K562 (cell line): ENCODE results near the gene TMEM205. TPM values are rescaled to one million over a fixed set of nuclear protein-coding genes. Genes with fewer than 3 reads are reported as not detected.

Experiments used
- FOSL1 ChIP-seq: fragments of 200-800 bp; sonication (Bioruptor generic); conservative IDR thresholded peaks from 2 replicates; pipeline ENCODE4 v1.6.1; 2016; ENCODE audit warnings: missing genetic modification characterization, missing compliant biosample characterization
- FOXA1 ChIP-seq: fragments of 450-650 bp; IDR thresholded peaks from 2 replicates; pipeline ENCODE4 v1.6.1; 2016; ENCODE audit warnings: mild to moderate bottlenecking, borderline replicate concordance
- FOXK2 ChIP-seq, 2 experiments: fragments of 450-650 bp; IDR thresholded peaks in 1 of 2; conservative IDR thresholded peaks in 1 of 2; 2 replicates each; pipeline ENCODE4 v1.6.1; 2016; ENCODE audit warnings: low read depth in 2 of 2, mild to moderate bottlenecking in 1 of 2
- GATAD2B ChIP-seq: fragments of 450-650 bp; IDR thresholded peaks from 2 replicates; pipeline ENCODE4 v1.6.1; 2017; ENCODE audit warnings: mild to moderate bottlenecking, borderline replicate concordance
- MECOM ChIP-seq: fragments of 250-450 bp; sonication (Bioruptor Pico); IDR thresholded peaks from 2 replicates; pipeline ENCODE4 v1.8.0; 2022; ENCODE audit warnings: inconsistent platforms
- NBN ChIP-seq: fragments of 450-650 bp; IDR thresholded peaks from 2 replicates; pipeline ENCODE4 v1.6.1; 2016; ENCODE audit warnings: low read depth, mild to moderate bottlenecking
- NEUROD1 ChIP-seq: fragments of 150-350 bp; IDR thresholded peaks from 2 replicates; pipeline ENCODE4 v1.6.1; 2014; ENCODE audit warnings: borderline replicate concordance, low read length, low read depth; ENCODE audit not compliant: partially characterized antibody
- PHB ChIP-seq: fragments of 250-450 bp; sonication (Bioruptor Pico); IDR thresholded peaks from 2 replicates; pipeline ENCODE4 v1.5.0; 2021
- POLR2H ChIP-seq: IDR thresholded peaks from 2 replicates; pipeline ENCODE4 v1.6.1; 2016; ENCODE audit warnings: missing genetic modification characterization, low read depth, mild to moderate bottlenecking, control low read depth, missing compliant biosample characterization, moderate library complexity
- RREB1 ChIP-seq: fragments of 250-450 bp; sonication (Bioruptor Pico); IDR thresholded peaks from 2 replicates; pipeline ENCODE4 v1.4.0; 2020
- TRIM28 ChIP-seq: fragments of 450-650 bp; IDR thresholded peaks from 2 replicates; pipeline ENCODE4 v1.6.1; 2017
- ZBTB1 ChIP-seq: sonication (generic); formaldehyde crosslinking; IDR thresholded peaks from 2 replicates; pipeline ENCODE4 v1.8.1; 2023; ENCODE audit warnings: missing genetic modification reagents, low read depth, mild to moderate bottlenecking, borderline replicate concordance
- polyA plus RNA-seq, 8 experiments: library from polyadenylated mRNA; depleted of rRNA in 4 of 8; stranded (reverse) in 5 of 8; unstranded in 3 of 8; fragments of >200 nt; fragmentation: Nextera tagmentation in 2 of 8; fragmentation: Illumina TruSeq in 1 of 8; extraction: Ambion mirVana in 2 of 8; extraction: Trizol in 1 of 8; gene quantifications; 2 replicates each; pipeline versions ENCODE4 v1.2.1 to v1.2.3, GENCODE V29; 2011 to 2014; ENCODE audit warnings: inconsistent platforms in 1 of 8, missing spikeins in 1 of 8
- total RNA-seq, 7 experiments: library from RNA; depleted of rRNA in 6 of 7; stranded (reverse); fragments of >200 nt in 6 of 7; fragmentation: Illumina TruSeq in 2 of 7; extraction: Trizol in 2 of 7; gene quantifications; 2 replicates each; pipeline versions ENCODE4 v1.2.1 to v1.2.3, GENCODE V29; 2011 to 2021; ENCODE audit warnings: low replicate concordance in 1 of 7
- TF ChIP-seq, protein P1 (sequence below), 3 experiments: fragments of 200-800 bp in 1 of 3; fragments of 250-450 bp in 1 of 3; fragments of 450-650 bp in 1 of 3; sonication (Bioruptor Pico) in 1 of 3; sonication (Bioruptor generic) in 1 of 3; formaldehyde crosslinking in 1 of 3; IDR thresholded peaks; 2 replicates each; pipeline versions ENCODE4 v1.6.1 to v1.8.0; 2016 to 2022; ENCODE audit warnings: mild to moderate bottlenecking in 2 of 3, missing genetic modification characterization in 2 of 3, missing compliant biosample characterization in 1 of 3, moderate library complexity in 1 of 3
- TF ChIP-seq, protein P2 (sequence below): fragments of 250-450 bp; sonication (Bioruptor Pico); IDR thresholded peaks from 2 replicates; pipeline ENCODE4 v1.5.0; 2021
- TF ChIP-seq, protein P3 (sequence below): sonication (generic); formaldehyde crosslinking; IDR thresholded peaks from 2 replicates; pipeline ENCODE4 v1.8.1; 2023; ENCODE audit warnings: mild to moderate bottlenecking, missing genetic modification reagents, moderate library complexity

TMEM205 gene
- total and polyA plus RNA-seq, 9 of the 15 experiments (the other 6 are each of a cell fraction or from before 2014, with no cell fraction given) = 21.3 to 81.5 (median 44.1) TPM

DNA sequence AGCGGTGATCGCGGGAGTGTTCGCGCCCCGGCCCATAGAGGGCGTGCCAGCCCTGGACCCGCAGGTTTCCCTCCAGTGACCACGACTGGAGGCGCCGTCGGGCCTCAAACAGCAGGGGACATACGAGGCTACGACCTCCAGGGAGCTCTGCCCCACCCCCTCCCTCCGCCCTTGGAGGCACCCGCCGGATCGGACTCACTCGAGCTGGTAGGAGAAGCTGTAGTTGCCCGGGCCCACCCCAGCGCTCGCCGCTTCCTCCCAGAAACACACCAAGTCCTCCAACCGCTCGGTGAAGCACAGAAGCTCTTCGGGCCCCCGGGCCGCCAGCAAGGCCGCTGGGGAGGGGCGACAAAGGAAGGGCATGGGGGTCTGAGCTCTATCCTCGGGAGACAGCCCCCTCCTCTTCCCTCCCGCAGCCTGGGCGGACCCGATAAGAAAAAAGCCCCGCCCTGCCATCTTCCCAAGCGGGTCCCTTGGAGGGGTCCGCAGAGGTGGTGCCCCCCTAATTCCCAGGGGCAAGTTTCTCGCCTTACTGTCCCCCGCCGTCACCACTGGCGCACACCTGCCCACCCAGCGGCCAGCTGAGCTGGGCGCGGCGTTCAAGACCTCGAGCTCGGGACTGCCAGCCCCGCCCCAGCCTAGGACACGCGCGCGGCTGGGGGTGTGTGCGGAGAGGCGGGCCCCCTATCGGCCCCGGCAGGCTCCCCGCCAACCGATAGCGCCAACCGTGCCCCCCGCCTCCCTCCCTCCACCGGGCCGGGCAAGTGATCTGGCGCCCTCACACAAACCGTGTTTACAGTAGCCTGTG, 37.0 kb upstream of the TMEM205 start (continued):
- TF ChIP-seq, protein P1, sequence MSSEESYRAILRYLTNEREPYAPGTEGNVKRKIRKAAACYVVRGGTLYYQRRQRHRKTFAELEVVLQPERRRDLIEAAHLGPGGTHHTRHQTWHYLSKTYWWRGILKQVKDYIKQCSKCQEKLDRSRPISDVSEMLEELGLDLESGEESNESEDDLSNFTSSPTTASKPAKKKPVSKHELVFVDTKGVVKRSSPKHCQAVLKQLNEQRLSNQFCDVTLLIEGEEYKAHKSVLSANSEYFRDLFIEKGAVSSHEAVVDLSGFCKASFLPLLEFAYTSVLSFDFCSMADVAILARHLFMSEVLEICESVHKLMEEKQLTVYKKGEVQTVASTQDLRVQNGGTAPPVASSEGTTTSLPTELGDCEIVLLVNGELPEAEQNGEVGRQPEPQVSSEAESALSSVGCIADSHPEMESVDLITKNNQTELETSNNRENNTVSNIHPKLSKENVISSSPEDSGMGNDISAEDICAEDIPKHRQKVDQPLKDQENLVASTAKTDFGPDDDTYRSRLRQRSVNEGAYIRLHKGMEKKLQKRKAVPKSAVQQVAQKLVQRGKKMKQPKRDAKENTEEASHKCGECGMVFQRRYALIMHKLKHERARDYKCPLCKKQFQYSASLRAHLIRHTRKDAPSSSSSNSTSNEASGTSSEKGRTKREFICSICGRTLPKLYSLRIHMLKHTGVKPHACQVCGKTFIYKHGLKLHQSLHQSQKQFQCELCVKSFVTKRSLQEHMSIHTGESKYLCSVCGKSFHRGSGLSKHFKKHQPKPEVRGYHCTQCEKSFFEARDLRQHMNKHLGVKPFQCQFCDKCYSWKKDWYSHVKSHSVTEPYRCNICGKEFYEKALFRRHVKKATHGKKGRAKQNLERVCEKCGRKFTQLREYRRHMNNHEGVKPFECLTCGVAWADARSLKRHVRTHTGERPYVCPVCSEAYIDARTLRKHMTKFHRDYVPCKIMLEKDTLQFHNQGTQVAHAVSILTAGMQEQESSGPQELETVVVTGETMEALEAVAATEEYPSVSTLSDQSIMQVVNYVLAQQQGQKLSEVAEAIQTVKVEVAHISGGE (CRISPR knock-in tag; IDR thresholded peaks at IDR 0.05) = no peak; a peak in 1 of 6 replicates
- TF ChIP-seq ZBTB1 (CRISPR knock-in tag) = no peak
- no peak for TF ChIP-seq POLR2H (tag)
- no peak for TF ChIP-seq RREB1 (CRISPR knock-in tag)
- peak; percentile 40 for TF ChIP-seq FOSL1
- TF ChIP-seq FOXA1 = no peak
- TF ChIP-seq NEUROD1 = no peak
- TF ChIP-seq, protein P2, sequence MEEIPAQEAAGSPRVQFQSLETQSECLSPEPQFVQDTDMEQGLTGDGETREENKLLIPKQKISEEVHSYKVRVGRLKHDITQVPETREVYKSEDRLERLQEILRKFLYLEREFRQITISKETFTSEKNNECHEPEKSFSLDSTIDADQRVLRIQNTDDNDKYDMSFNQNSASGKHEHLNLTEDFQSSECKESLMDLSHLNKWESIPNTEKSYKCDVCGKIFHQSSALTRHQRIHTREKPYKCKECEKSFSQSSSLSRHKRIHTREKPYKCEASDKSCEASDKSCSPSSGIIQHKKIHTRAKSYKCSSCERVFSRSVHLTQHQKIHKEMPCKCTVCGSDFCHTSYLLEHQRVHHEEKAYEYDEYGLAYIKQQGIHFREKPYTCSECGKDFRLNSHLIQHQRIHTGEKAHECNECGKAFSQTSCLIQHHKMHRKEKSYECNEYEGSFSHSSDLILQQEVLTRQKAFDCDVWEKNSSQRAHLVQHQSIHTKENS (CRISPR knock-in tag) = no peak
- TF ChIP-seq PHB = no peak
- peak in 1 of 2 experiments; percentile 65; a peak in 2 of 4 replicates for TF ChIP-seq FOXK2 (conservative IDR thresholded peaks at IDR 0.05 in 1 of 2, IDR thresholded peaks at IDR 0.05 in 1 of 2; ENCODE audit: low read depth in 2 of 2)
- TF ChIP-seq TRIM28 = no peak
- TF ChIP-seq GATAD2B = no peak
- peak; percentile 45; the same call in 1 of the 2 replicates for TF ChIP-seq NBN
- TF ChIP-seq, protein P3, sequence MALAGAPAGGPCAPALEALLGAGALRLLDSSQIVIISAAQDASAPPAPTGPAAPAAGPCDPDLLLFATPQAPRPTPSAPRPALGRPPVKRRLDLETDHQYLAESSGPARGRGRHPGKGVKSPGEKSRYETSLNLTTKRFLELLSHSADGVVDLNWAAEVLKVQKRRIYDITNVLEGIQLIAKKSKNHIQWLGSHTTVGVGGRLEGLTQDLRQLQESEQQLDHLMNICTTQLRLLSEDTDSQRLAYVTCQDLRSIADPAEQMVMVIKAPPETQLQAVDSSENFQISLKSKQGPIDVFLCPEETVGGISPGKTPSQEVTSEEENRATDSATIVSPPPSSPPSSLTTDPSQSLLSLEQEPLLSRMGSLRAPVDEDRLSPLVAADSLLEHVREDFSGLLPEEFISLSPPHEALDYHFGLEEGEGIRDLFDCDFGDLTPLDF = no peak
- no peak for TF ChIP-seq MECOM (CRISPR knock-in tag)
